WTC11 (cell line): ENCODE results near the gene GABRR3.
"Not testable (repeated sequence)": the region's sequence is repeated elsewhere in the genome, so short reads cannot be mapped to it uniquely, and the experiment has no call there.

ENCODE experiments used
- CTCF ChIP-seq: fragments of 200-600 bp; IDR thresholded peaks from 2 replicates; pipeline ENCODE4 v1.8.0; 2022; ENCODE audit warnings: antibody characterized with exemption
- TF ChIP-seq, protein P1 (sequence below): sonication (generic); formaldehyde crosslinking; IDR thresholded peaks from 2 replicates; pipeline ENCODE4 v1.8.1; 2022; ENCODE audit warnings: mild to moderate bottlenecking, missing genetic modification reagents, moderate library complexity, borderline replicate concordance

DNA sequence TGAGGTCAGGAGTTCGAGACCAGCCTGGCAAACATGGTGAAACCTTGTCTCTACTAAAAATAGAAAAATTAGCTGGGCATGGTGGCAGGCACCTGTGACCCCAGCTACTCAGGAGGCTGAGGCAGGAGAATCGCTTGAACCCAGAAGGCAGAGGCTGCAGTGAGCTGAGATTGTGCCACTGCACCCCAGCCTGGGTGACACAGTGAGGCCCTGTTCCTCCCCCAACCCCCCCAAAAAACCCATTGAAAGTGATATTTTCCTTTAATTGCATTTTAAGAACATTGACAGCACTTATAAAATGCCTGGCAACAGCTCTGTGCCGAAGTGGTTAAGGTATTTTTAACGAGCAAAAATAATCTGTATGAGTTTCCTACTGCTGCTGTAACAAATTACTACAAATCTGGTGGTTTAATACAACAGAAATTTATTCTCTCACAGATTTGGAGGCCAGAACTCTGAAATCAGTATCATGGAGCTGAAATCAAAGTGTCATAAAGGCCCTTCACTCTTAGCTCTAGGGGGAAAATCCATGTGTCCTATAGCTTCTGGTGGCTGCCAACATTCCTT is 24.1 kb downstream of the GABRR3 start:
- TF ChIP-seq CTCF: not testable (repeated sequence)
- TF ChIP-seq, protein P1, sequence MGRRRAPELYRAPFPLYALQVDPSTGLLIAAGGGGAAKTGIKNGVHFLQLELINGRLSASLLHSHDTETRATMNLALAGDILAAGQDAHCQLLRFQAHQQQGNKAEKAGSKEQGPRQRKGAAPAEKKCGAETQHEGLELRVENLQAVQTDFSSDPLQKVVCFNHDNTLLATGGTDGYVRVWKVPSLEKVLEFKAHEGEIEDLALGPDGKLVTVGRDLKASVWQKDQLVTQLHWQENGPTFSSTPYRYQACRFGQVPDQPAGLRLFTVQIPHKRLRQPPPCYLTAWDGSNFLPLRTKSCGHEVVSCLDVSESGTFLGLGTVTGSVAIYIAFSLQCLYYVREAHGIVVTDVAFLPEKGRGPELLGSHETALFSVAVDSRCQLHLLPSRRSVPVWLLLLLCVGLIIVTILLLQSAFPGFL (CRISPR knock-in tag): not testable (repeated sequence)
